HEK293 (cell line): ENCODE data around the gene NOSIP.

Experiments
- KLF10 ChIP-seq: fragments of 450-650 bp; IDR thresholded peaks from 2 replicates; pipeline ENCODE4 v1.5.1; 2018; ENCODE audit warnings: missing biosample characterization, mild to moderate bottlenecking, missing genetic modification characterization
- TCF7L2 ChIP-seq: IDR thresholded peaks from 2 replicates; pipeline ENCODE4 v1.6.1; 2011; ENCODE audit warnings: low read depth, mild to moderate bottlenecking, inconsistent platforms, low read length, moderate library complexity, borderline replicate concordance
- ZFHX2 ChIP-seq: fragments of 450-650 bp; formaldehyde crosslinking; conservative IDR thresholded peaks from 2 replicates; pipeline ENCODE4 v1.5.1; 2016; ENCODE audit warnings: missing biosample characterization, missing genetic modification characterization
- ZNF274 ChIP-seq, 2 experiments: fragments of 200-500 bp in 1 of 2; fragments of 450-650 bp in 1 of 2; sonication (Bioruptor generic) in 1 of 2; formaldehyde crosslinking in 1 of 2; IDR thresholded peaks; 2 replicates each; pipeline versions ENCODE4 v1.5.1 to v1.6.1; 2014 to 2016; ENCODE audit warnings: borderline replicate concordance in 1 of 2, inconsistent platforms in 1 of 2, low read length in 1 of 2, missing biosample characterization in 1 of 2, missing genetic modification characterization in 1 of 2
- ZNF510 ChIP-seq: fragments of 450-650 bp; formaldehyde crosslinking; IDR thresholded peaks from 2 replicates; pipeline ENCODE4 v1.5.1; 2018; ENCODE audit warnings: mild to moderate bottlenecking, missing genetic modification characterization, missing biosample characterization; ENCODE audit not compliant: insufficient replicate concordance
- TF ChIP-seq, protein P1 (sequence below): fragments of 450-650 bp; formaldehyde crosslinking; IDR thresholded peaks from 2 replicates; pipeline ENCODE4 v1.5.1; 2016; ENCODE audit warnings: missing biosample characterization, missing genetic modification characterization
- TF ChIP-seq, protein P2 (sequence below): fragments of 450-650 bp; formaldehyde crosslinking; IDR thresholded peaks from 2 replicates; pipeline ENCODE4 v1.5.1; 2016; ENCODE audit warnings: missing biosample characterization, missing genetic modification characterization
- TF ChIP-seq, protein P3 (sequence below): fragments of 450-650 bp; formaldehyde crosslinking; IDR thresholded peaks from 2 replicates; pipeline ENCODE4 v1.5.0; 2017; ENCODE audit warnings: missing biosample characterization, missing genetic modification characterization, borderline replicate concordance

DNA sequence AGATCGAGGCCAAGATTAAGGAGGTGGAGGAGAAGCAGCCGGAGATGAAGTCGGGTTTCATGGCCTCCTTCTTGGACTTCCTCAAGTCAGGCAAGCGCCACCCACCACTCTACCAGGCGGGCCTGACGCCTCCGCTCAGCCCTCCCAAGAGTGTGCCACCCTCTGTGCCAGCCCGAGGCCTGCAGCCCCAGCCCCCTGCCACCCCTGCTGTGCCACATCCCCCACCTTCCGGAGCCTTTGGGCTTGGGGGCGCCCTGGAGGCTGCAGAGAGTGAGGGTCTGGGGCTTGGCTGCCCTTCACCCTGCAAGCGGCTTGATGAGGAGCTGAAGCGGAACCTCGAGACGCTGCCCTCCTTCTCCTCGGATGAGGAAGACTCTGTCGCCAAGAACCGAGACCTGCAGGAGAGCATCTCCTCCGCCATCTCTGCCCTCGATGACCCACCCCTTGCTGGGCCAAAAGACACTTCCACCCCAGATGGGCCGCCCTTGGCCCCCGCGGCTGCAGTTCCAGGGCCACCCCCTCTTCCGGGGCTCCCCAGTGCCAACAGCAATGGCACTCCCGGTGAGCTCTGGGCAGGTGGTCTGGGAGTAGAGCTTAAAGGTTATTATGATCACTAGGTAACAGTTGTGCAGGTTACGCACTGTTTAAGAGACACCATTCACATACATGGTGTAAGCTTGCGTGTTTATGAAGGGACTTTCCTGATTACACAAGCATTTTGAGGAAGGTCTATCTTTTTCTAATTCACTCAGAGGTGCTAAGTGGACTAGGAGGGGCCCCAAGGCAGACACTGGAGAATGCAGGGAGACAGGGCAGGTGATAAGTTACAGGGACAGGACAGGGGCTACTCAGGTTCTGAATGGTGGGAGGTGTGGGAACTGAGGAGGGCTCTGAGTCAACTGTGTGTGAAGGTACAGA lies 19.3 kb upstream of the NOSIP start:
- TF ChIP-seq, protein P1, sequence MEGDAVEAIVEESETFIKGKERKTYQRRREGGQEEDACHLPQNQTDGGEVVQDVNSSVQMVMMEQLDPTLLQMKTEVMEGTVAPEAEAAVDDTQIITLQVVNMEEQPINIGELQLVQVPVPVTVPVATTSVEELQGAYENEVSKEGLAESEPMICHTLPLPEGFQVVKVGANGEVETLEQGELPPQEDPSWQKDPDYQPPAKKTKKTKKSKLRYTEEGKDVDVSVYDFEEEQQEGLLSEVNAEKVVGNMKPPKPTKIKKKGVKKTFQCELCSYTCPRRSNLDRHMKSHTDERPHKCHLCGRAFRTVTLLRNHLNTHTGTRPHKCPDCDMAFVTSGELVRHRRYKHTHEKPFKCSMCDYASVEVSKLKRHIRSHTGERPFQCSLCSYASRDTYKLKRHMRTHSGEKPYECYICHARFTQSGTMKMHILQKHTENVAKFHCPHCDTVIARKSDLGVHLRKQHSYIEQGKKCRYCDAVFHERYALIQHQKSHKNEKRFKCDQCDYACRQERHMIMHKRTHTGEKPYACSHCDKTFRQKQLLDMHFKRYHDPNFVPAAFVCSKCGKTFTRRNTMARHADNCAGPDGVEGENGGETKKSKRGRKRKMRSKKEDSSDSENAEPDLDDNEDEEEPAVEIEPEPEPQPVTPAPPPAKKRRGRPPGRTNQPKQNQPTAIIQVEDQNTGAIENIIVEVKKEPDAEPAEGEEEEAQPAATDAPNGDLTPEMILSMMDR (tag by site-specific recombination): no peak
- TF ChIP-seq TCF7L2 (no peak), KLF10 (tag by site-specific recombination) (no peak), ZNF510 (no peak), ZNF274 (IDR thresholded peaks at IDR 0.05; ENCODE audit: low read length) (no peak), ZNF274 (tag by site-specific recombination; IDR thresholded peaks at IDR 0.05; ENCODE audit: borderline replicate concordance) (no peak), ZFHX2 (no peak)
- TF ChIP-seq, protein P2, sequence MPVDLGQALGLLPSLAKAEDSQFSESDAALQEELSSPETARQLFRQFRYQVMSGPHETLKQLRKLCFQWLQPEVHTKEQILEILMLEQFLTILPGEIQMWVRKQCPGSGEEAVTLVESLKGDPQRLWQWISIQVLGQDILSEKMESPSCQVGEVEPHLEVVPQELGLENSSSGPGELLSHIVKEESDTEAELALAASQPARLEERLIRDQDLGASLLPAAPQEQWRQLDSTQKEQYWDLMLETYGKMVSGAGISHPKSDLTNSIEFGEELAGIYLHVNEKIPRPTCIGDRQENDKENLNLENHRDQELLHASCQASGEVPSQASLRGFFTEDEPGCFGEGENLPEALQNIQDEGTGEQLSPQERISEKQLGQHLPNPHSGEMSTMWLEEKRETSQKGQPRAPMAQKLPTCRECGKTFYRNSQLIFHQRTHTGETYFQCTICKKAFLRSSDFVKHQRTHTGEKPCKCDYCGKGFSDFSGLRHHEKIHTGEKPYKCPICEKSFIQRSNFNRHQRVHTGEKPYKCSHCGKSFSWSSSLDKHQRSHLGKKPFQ: no peak
- TF ChIP-seq, protein P3, sequence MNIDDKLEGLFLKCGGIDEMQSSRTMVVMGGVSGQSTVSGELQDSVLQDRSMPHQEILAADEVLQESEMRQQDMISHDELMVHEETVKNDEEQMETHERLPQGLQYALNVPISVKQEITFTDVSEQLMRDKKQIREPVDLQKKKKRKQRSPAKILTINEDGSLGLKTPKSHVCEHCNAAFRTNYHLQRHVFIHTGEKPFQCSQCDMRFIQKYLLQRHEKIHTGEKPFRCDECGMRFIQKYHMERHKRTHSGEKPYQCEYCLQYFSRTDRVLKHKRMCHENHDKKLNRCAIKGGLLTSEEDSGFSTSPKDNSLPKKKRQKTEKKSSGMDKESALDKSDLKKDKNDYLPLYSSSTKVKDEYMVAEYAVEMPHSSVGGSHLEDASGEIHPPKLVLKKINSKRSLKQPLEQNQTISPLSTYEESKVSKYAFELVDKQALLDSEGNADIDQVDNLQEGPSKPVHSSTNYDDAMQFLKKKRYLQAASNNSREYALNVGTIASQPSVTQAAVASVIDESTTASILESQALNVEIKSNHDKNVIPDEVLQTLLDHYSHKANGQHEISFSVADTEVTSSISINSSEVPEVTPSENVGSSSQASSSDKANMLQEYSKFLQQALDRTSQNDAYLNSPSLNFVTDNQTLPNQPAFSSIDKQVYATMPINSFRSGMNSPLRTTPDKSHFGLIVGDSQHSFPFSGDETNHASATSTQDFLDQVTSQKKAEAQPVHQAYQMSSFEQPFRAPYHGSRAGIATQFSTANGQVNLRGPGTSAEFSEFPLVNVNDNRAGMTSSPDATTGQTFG: no peak
